ENCODE measurements around the gene ARHGAP11B.
"Not testable (repeated sequence)": the region's sequence is repeated elsewhere in the genome, so short reads cannot be mapped to it uniquely, and the experiment has no call there.

The ARHGAP11B gene

GRCh38 chr15:30625436-30626193 is at the start of gene ARHGAP11B:
ARHGAP11B (plus strand) TSS chr15:30626128.
- not testable (repeated sequence) for DNase-seq

DNA sequence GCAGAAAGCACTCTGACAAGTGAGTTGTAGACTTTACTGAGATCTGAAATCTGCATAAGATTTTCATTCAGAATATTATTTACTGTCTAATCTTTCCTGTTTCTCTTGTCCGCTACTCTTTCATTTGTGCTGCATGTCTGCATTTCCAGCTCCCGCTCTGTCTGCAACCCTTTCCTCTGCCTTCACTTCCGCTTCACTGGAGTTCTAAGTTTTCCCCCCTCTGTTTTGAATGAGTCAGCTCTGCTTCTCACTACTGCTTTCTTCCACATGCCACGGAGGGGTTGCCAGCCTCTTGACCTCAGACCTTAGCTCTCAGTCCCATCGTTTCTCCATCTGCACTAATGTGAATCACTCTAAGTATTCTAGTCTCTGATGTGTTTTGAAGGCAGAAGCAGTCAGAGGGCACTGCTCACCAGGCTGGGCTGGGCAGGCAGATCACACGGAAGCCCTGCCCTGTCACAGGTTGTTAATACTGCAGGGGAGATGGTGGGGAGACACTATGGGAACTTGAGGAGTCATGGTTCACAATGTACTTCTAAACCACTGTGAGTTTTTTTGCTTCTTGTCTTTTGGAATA is 46.4 kb upstream of the ARHGAP11B start:
- DNase-seq, result not testable (repeated sequence)

DNA sequence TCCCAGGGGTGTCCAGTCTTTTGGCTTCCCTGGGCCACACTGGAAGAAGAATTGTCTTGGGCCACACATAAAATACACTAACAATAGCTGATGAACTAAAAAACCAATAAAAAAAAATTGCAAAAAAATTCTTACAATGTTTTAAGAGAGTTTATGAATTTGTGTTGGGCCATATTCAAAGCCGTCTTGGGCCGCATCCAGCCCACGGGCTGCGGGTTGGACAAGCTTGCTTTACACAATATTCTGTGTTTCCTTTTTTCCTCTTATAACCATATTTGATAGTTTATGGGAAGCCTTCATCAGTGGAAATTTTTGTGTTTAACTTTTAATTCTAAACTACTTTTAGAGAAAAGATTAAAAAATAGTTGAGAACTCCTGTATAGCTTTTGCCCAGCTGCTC is 45.2 kb upstream of the ARHGAP11B start:
- not testable (repeated sequence) for DNase-seq

GRCh38 chr15:30598953-30599352 is 27.0 kb upstream of the ARHGAP11B start:
- DNase-seq, result not testable (repeated sequence)

DNA sequence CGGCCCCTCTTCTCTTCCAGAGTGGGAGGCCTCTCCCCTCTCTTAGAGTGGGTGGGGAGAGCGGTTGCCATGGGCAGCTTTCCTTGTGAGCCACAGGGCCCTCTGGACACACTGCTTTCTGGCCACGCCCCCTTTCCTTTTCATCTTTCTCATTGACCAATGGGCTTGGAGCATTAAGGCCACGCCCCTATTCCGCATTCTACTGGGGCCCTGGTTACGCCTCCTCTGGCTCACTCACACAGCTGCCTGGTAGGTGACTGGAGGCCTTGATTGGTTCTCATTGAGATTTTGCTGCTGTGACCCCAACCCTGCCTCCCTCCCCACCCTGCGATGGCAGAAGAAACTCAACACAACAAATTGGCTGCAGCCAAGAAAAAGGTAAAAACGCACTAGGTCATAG is 22.1 kb upstream of the ARHGAP11B start, which contains the start of gene GOLGA8H:
Gene GOLGA8H, plus strand, starts transcription at position 233 of the 400 bp plus-strand sequence. Its CDS starts 98 bp downstream, at position 331.
- not testable (repeated sequence) for DNase-seq

- not testable (repeated sequence) for DNase-seq
Observed at GRCh38 chr15:30612271-30612670, 13.7 kb upstream of the ARHGAP11B start.

DNA sequence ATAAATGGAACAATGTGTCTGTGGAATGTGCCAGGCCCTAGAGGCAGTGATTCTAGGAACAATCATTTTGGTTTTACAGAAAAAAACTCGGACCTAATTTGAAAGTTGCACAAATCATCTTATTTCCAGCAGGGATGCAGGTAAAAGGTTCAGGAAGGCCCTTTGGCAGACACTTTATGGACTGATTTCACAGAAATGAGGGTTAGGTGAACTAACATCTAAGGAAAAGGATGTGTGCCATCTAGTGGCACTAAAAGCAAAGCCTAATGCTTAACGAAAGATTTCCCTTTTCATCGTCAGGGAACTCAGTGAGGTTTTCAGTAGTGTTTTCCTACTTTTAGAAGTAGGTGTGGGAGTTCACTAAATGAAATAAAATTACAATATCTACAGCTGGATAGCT is 4.6 kb upstream of the ARHGAP11B start:
- DNase-seq, result not testable (repeated sequence)

- not testable (repeated sequence) for DNase-seq
Observed at GRCh38 chr15:30626194-30626565, 252 bp downstream of the ARHGAP11B start.

DNA sequence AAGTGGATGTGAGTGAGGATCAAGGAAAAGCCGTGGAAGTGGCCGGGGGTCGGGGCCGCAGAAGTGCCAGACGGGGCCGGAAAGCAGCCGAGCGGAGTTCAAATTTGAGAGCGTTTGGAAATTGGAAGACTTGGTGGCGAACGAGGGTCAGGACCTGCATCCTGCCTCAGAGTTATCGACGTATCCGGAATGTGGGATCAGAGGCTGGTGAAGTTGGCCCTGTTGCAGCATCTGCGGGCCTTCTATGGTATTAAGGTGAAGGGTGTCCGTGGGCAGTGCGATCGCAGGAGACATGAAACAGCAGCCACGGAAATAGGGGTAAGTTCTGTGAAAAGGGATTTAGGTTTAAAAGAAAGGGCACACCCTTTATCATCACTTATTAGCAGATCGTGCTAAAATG is 704 bp downstream of the ARHGAP11B start:
- not testable (repeated sequence) for DNase-seq

- no peak for DNase-seq
Observed at GRCh38 chr15:30650012-30650929, 24.3 kb downstream of the ARHGAP11B start.

DNA sequence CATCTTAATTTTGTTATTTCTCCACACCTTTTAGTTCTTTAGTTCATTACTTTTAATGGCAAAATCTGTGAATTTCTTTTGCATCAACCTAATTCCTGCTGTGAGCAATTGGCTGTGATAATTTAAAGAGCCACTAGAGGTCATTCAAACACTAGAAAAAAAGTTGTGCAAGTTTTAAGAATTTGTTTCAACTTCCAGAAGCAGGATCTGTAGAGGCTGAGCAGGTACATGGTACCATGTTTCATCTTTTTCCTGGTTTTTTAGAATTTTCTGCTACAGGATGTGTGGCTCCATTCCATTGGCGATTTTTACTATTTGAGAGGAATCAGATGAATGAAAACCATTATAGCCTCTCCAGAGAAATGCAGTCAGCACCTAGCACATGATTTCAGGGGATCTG is 35.2 kb downstream of the ARHGAP11B start:
- not testable (repeated sequence) for DNase-seq

GRCh38 chr15:30669621-30670020 is 43.7 kb downstream of the ARHGAP11B start:
- DNase-seq, result not testable (repeated sequence)

GRCh38 chr15:30670056-30670455 is 44.1 kb downstream of the ARHGAP11B start:
- DNase-seq, result no peak

- DNase-seq, result no peak
Observed at GRCh38 chr15:30671309-30671708, 45.4 kb downstream of the ARHGAP11B start.

DNA sequence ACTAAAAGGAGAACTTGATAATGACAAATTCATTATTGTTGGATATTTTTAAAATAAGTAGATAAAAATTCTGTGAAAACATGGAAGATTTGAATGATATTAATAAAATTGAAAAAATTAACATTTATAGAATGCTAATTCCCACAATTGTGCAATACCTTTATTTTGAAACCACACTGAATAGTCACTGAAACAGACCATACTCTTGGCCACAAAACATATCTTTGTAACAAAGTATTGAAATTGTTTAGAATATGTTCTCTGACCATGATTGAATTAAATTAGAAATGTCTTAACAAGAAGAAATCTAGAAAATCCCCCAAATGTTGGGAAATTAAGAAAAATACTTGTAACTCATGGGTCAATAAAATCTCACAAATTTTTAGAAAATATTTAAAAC is 49.2 kb downstream of the ARHGAP11B start:
- DNase-seq, result no peak

- DNase-seq, result not testable (repeated sequence)
Observed at GRCh38 chr15:30675891-30676290, 50.0 kb downstream of the ARHGAP11B start.

- not testable (repeated sequence) for DNase-seq
Observed at GRCh38 chr15:30680997-30681396, 55.1 kb downstream of the ARHGAP11B start.

- DNase-seq, result not testable (repeated sequence)
Observed at GRCh38 chr15:30685709-30686285, 59.9 kb downstream of the ARHGAP11B start.

DNA sequence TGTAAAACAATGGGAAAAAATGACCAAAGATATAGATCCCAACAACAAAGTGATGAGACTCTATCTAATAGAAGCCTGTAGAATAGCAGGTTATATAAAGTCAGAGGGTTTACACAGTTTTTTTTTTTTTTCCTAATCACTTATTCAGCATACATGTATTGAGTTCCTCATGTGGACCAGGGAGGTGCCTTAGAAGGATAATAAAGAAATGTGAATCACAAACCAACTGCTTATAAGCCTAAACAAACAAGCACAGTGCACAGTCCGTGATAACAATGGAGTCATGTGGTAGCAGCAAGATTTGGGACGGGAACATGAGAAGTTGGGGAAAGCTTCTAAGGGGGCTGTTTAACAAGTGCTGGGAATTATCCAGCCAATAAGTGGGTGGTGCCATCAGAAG is 60.7 kb downstream of the ARHGAP11B start:
- not testable (repeated sequence) for DNase-seq

Measured in SHP77 (cell line).